Measurements from ENCODE around the gene RETREG3.

DNA sequence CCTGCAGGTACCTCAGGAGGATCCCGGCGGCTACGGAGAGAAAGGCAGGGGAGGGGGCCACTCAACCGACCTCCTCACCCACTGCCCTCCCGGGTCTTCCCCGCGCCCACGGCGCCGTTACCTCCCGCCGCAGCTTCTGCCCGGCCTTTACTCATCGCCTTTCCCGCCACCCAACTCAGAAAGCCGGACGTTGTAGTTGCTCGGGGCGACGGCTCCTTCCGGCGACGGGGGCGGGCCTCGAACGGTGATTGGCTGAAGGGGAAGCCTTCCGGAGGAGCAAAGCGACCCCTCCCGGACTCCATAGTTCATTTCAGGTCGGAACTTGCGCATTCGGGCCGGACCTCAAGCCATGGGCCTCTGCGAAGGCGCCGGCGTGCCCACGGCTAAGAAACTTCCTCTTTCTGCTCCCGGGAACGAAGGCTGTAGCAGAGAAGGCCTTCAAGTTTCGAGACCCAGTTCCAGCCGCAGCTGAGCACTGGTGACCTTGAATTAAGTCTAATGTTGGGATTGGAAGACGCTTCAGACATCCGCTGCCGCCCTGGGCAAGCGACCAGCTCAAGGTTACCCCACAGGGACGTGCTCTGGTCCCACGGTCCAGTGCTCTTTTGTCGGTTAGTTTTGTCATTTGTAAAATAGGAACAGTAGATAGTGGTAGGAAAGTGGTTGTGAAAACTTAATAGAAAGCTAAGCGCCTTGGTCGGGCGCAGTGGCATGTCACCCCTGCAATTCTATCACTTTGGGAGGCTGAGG, 31.5 kb downstream of the RETREG3 start, which contains the start of gene PSMC3IP:
- TF ChIP-seq POLR2AphosphoS5 (IDR thresholded peaks at IDR 0.05; ENCODE audit: borderline replicate concordance, low read depth, low read length), result peak; percentile 87
- TF ChIP-seq EZH2 (IDR thresholded peaks at IDR 0.05), result no peak
- TF ChIP-seq FOXP2 (optimal IDR thresholded peaks at IDR 0.05; ENCODE audit: control extremely low read depth, extremely low read length, insufficient read depth), result no peak

All from SK-N-MC (cell line).